A673 (cell line): ENCODE measurements around the gene NOP56. TPM values are rescaled to one million over a fixed set of nuclear protein-coding genes. Genes with fewer than 3 reads are reported as not detected.
A peak's percentile ranks its signal among the peaks of the same experiment; 100 is the strongest.

Experiments used
- BruUV-seq: library from RNA; stranded (reverse); fragments of 400-500 nt; replicated peaks from 2 replicates; lab custom pipeline; 2021; lab: Mats Ljungman, UMichigan
- CTCF ChIA-PET: fragments of 300-600 bp; sonication (Branson Sonifier 250); formaldehyde crosslinking; loops from one replicate; lab custom pipeline; 2022; ENCODE audit warnings: antibody characterized with exemption; lab: Charles Lee
- POLR2A ChIA-PET: fragments of 300-600 bp; sonication (Branson Sonifier 250); formaldehyde crosslinking; loops from one replicate; lab custom pipeline; 2022; ENCODE audit warnings: antibody characterized with exemption; ENCODE audit not compliant: low non-redundant PET; lab: Charles Lee
- DNase-seq: peaks from one replicate; pipeline ENCODE4 v3.0.0-alpha.2; 2015; ENCODE audit warnings: low spot score
- H3K27ac ChIP-seq: fragments of 200-600 bp; sonication (generic); 2 replicates; pipeline ENCODE4 v1.5.1; 2016; ENCODE audit warnings: mixed run types, low read depth, mild to moderate bottlenecking, mixed read lengths, antibody characterized with exemption, low read length; ENCODE audit not compliant: poor library complexity, severe bottlenecking
- H3K27me3 ChIP-seq: fragments of 200-600 bp; sonication (generic); replicated peaks from 2 replicates; pipeline ENCODE4 v1.6.1; 2017; ENCODE audit warnings: mixed run types, low read depth, mild to moderate bottlenecking, mixed read lengths, antibody characterized with exemption, low read length; ENCODE audit not compliant: insufficient read depth, poor library complexity
- H3K36me3 ChIP-seq: fragments of 200-600 bp; sonication (generic); 2 replicates; pipeline ENCODE4 v1.6.1; 2016; ENCODE audit warnings: mixed run types, mild to moderate bottlenecking, mixed read lengths, antibody characterized with exemption, low read length; ENCODE audit not compliant: insufficient read depth, poor library complexity, severe bottlenecking
- H3K4me1 ChIP-seq: fragments of 200-600 bp; sonication (generic); 2 replicates; pipeline ENCODE4 v1.6.1; 2017; ENCODE audit warnings: mixed run types, mild to moderate bottlenecking, mixed read lengths, antibody characterized with exemption, low read length; ENCODE audit not compliant: insufficient read depth, poor library complexity, severe bottlenecking
- H3K4me3 ChIP-seq: fragments of 200-600 bp; sonication (generic); 2 replicates; pipeline ENCODE4 v1.5.1; 2016; ENCODE audit warnings: low read depth, mixed run types, mild to moderate bottlenecking, mixed read lengths, low read length; ENCODE audit not compliant: poor library complexity, severe bottlenecking
- H3K9me3 ChIP-seq: fragments of 200-600 bp; sonication (generic); 2 replicates; pipeline ENCODE4 v1.6.1; 2016; ENCODE audit warnings: mixed run types, low read depth, mild to moderate bottlenecking, mixed read lengths, antibody characterized with exemption, low read length; ENCODE audit not compliant: poor library complexity, severe bottlenecking
- EZH2 ChIP-seq: fragments of 200-600 bp; sonication (generic); IDR thresholded peaks from 2 replicates; pipeline ENCODE4 v1.6.1; 2017; ENCODE audit warnings: borderline replicate concordance, low read depth, mild to moderate bottlenecking, mixed read lengths, antibody characterized with exemption, low read length; ENCODE audit not compliant: poor library complexity, severe bottlenecking
- intact Hi-C: fragments of 100-400 bp; cut with micrococcal nuclease; formaldehyde crosslinking; loops from one replicate; pipeline ENCODE4 v1.10.0; 2022; ENCODE audit not compliant: unreplicated experiment
- total RNA-seq: library from RNA; stranded (reverse); gene quantifications from 2 replicates; pipeline ENCODE4 v1.2.3, GENCODE V29; 2021
- TF ChIP-seq, protein P1 (sequence below): fragments of 300-800, 200-600 bp; sonication (generic); conservative IDR thresholded peaks from 2 replicates; pipeline ENCODE4 v1.5.1; 2017; ENCODE audit warnings: low read depth, mild to moderate bottlenecking, antibody characterized with exemption, low read length, moderate library complexity, mixed read lengths

NOP56 gene
- total RNA-seq, 1 experiment from 2014 or later, result 704 TPM

DNA sequence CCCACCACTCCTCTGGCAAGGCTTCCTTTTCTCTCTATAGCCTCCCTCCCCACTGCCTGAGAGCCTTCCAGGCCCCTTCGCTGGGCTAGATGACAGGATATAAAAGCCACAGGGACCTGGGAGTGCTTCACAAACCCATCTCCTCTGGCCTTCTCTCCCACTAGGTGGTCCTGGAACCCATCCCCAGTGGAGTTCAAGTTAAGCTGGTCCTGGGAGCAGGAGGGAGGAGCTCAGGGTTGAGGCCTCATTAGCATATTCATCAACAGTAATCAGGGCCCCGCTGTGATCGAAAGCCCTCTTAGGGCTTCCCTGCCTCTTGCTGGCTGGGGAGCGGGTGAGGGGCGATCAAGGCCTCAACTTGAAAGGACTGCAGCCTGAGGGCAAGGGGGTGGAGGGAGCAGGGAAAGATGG lies 49.2 kb downstream of the NOP56 start:
- intact Hi-C loops, result no loop called here
- Histone ChIP-seq H3K9me3 (no peaks in the 10 kb centered on the region), H3K4me3 (no peak overlapping the region), H3K27ac (no peak overlapping the region), H3K36me3 (no peaks in the 10 kb centered on the region), H3K27me3 (no peaks in the 10 kb centered on the region), H3K4me1 (peaks cover 13% of the 10 kb centered on the region)
- CTCF ChIA-PET, result interaction anchor here (0.5 to 0.9 kb wide), 2 partner anchors 27 to 151 kb away, joined by 4 read pairs; no protein-coding TSS in a partner anchor
- peak; percentile 44 for DNase-seq
- no TSS peak for BruUV-seq
- TF ChIP-seq, protein P1, sequence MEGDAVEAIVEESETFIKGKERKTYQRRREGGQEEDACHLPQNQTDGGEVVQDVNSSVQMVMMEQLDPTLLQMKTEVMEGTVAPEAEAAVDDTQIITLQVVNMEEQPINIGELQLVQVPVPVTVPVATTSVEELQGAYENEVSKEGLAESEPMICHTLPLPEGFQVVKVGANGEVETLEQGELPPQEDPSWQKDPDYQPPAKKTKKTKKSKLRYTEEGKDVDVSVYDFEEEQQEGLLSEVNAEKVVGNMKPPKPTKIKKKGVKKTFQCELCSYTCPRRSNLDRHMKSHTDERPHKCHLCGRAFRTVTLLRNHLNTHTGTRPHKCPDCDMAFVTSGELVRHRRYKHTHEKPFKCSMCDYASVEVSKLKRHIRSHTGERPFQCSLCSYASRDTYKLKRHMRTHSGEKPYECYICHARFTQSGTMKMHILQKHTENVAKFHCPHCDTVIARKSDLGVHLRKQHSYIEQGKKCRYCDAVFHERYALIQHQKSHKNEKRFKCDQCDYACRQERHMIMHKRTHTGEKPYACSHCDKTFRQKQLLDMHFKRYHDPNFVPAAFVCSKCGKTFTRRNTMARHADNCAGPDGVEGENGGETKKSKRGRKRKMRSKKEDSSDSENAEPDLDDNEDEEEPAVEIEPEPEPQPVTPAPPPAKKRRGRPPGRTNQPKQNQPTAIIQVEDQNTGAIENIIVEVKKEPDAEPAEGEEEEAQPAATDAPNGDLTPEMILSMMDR, result no peak
- TF ChIP-seq EZH2, result no peak
- POLR2A ChIA-PET, result interaction anchor here (0.5 kb wide), 1 partner anchor 27 kb away, joined by 5 read pairs; no protein-coding TSS in a partner anchor

GRCh38 chr20:2703716-2704475 lies 51.5 kb downstream of the NOP56 start:
- H3K4me1 ChIP-seq, result peaks cover 6% of the 10 kb centered on the region
- no peak overlapping the region for H3K4me3 ChIP-seq
- H3K27ac ChIP-seq, result no peak overlapping the region
- H3K9me3 ChIP-seq, result no peaks in the 10 kb centered on the region
- POLR2A ChIA-PET, result no interaction called here
- no peaks in the 10 kb centered on the region for H3K36me3 ChIP-seq
- no peak for DNase-seq
- intact Hi-C loops, result no loop called here
- CTCF ChIA-PET, result interaction anchor here (0.6 kb wide), 1 partner anchor 25 kb away, joined by 8 read pairs; no protein-coding TSS in a partner anchor
- BruUV-seq, result no TSS peak
- peaks cover under 1% of the 10 kb centered on the region for H3K27me3 ChIP-seq
- TF ChIP-seq, protein P1, result no peak
- no peak for TF ChIP-seq EZH2

GRCh38 chr20:2705931-2706645 lies 53.7 kb downstream of the NOP56 start:
- TF ChIP-seq EZH2, result no peak
- TF ChIP-seq, protein P1, result no peak
- Histone ChIP-seq H3K4me1 (peaks cover 6% of the 10 kb centered on the region), H3K36me3 (no peaks in the 10 kb centered on the region), H3K9me3 (no peaks in the 10 kb centered on the region), H3K27me3 (peaks cover 20% of the 10 kb centered on the region), H3K27ac (no peak overlapping the region), H3K4me3 (no peak overlapping the region)
- DNase-seq, result no peak
- ChIA-PET CTCF (no interaction called here), POLR2A (no interaction called here)
- BruUV-seq, result no TSS peak
- intact Hi-C loops, result no loop called here
